ENCODE data around the gene SS18L1. TPM values are rescaled to one million over a fixed set of nuclear protein-coding genes. Genes with fewer than 3 reads are reported as not detected.

The SS18L1 gene
- total and polyA plus RNA-seq, 3 donors from 2014 or later = 16.2 to 69.5 (median 54.6) TPM

- WGBS, 2 donors = 93 to 94% methylated on average over 16 to 17 of the region's 17 CpGs
Observed at GRCh38 chr20:62198496-62198895, 54.9 kb downstream of the SS18L1 start.

DNA sequence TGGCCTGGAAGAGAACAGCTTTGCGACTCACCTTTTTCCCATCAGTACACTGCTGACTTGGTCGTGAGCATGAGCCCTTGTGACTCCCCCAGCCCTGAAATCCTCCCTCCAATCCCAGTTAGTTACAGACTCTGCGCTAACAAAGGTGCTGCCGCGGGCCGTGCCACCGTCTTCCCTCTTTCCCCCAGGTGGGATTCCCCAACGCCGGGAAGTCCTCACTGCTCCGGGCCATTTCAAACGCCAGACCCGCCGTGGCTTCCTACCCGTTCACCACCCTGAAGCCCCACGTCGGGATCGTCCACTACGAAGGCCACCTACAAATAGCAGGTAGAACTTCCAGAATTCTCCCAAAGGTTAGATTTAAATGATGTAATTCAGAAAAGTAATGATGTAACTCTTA lies 55.4 kb downstream of the SS18L1 start:
- Histone ChIP-seq H3K9me3 (no peaks in the 10 kb centered on the region), H3K27ac (no peak overlapping the region), H3K4me1 (no peaks in the 10 kb centered on the region), H3K36me3 (ENCODE audit: low read depth, missing control alignments) (no peaks in the 10 kb centered on the region), H3K27me3 (no peaks in the 10 kb centered on the region), H3K4me3 (no peak overlapping the region)
- WGBS, 2 donors = 96 to 97% methylated on average over 18 of the region's 18 CpGs
- DNase-seq = no peak
- intact Hi-C loops (cut with DNase I; ENCODE audit: low total_unique reads) = no loop called here
- TF ChIP-seq CTCF (IDR thresholded peaks at IDR 0.05) (no peak), POLR2A (IDR thresholded peaks at IDR 0.05) (no peak)

More at GRCh38 chr20:62198496-62198895, 54.9 kb downstream of the SS18L1 start:
- Histone ChIP-seq H3K27me3 (no peaks in the 10 kb centered on the region), H3K4me1 (no peaks in the 10 kb centered on the region), H3K9me3 (no peaks in the 10 kb centered on the region), H3K27ac (no peak overlapping the region), H3K36me3 (ENCODE audit: low read depth, missing control alignments) (no peaks in the 10 kb centered on the region), H3K4me3 (no peak overlapping the region)
- DNase-seq = no peak
- intact Hi-C loops (cut with DNase I; ENCODE audit: low total_unique reads) = no loop called here
- TF ChIP-seq CTCF (IDR thresholded peaks at IDR 0.05) (no peak), POLR2A (IDR thresholded peaks at IDR 0.05) (no peak)

DNA sequence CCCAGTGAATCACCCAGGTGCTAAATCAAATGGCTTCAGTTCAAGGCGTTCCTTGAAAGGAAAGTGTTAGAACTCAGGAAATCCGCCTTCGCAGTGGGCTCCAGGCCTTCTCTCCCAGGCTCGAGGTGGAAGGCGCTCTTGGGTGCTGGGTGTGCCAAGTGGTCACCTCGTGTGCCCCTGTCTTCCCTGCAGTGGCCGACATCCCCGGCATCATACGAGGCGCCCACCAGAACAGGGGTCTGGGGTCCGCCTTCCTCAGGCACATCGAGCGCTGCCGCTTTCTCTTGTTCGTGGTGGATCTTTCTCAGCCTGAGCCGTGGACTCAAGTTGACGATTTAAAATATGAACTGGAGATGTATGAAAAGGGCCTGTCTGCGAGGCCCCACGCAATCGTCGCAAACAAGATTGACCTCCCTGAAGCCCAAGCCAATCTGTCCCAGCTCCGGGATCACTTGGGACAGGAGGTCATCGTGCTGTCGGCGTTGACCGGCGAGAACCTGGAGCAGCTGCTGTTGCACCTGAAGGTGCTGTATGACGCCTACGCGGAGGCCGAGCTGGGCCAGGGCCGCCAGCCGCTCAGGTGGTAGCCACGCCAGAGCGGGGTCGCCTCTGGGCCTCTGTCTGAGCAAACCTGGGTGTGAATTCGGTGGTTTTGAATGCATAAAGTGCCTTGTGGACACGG lies 57.1 kb downstream of the SS18L1 start:
- DNase-seq = no peak
- H3K36me3 ChIP-seq (ENCODE audit: low read depth, missing control alignments) = no peaks in the 10 kb centered on the region
- no peak overlapping the region for H3K4me3 ChIP-seq
- no peak overlapping the region for H3K27ac ChIP-seq
- H3K27me3 ChIP-seq = no peaks in the 10 kb centered on the region
- no peak for TF ChIP-seq POLR2A (IDR thresholded peaks at IDR 0.05)
- TF ChIP-seq CTCF (IDR thresholded peaks at IDR 0.05) = no peak
- no peaks in the 10 kb centered on the region for H3K4me1 ChIP-seq
- no peaks in the 10 kb centered on the region for H3K9me3 ChIP-seq
- intact Hi-C loops (cut with DNase I; ENCODE audit: low total_unique reads) = no loop called here
- 91 to 93% methylated on average over 31 to 38 of the region's 38 CpGs for WGBS, 2 donors

DNA sequence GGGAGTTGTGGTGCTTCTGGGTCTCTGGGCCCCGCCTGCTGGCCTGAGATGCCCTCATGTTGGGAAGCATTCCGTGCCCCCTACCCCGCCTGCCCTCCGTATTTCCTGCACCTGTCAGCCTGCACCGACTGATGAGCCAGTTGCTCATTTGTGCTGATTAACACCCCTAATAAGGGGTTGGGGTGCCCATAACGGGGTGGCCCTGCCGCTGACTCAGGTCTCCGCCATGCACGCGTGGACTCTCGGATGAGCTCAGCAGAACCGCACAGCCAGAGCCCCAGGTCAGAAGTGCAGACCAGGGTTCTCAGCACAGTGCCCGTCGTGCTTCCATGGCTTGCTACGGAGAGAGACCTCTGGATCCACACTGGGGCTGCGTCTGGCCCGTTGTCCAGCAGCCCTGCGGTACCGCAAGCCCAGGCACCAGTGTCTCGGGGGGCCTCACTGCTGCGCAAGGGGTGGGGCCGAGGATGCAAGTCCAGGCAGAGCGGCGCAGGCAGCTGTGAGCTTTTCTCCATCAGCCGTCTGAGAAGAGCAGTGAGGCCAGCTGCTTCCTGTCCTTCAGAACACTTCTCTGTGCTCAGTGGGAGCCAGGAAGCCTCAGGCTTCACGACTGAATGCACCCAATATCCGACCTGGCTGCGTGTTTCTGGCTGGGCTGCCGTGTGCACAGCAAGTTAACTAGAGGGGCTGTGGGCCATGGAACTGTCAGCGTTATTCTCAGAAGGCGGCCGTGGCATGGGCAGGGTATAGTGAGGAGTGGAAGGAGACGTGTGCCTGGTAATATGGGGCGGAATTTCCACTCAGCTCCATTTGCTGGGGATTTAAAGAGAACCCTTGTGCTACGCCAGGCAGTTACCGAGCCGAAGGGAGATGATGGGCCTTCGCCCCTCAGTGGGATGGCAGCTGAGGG lies 57.9 kb downstream of the SS18L1 start:
- no peaks in the 10 kb centered on the region for H3K4me1 ChIP-seq
- H3K36me3 ChIP-seq (ENCODE audit: low read depth, missing control alignments) = no peaks in the 10 kb centered on the region
- no peak overlapping the region for H3K27ac ChIP-seq
- TF ChIP-seq POLR2A (IDR thresholded peaks at IDR 0.05) (no peak), CTCF (IDR thresholded peaks at IDR 0.05) (no peak)
- H3K4me3 ChIP-seq = no peak overlapping the region
- no peaks in the 10 kb centered on the region for H3K27me3 ChIP-seq
- no peaks in the 10 kb centered on the region for H3K9me3 ChIP-seq
- 87 to 92% methylated on average over 16 to 32 of the region's 38 CpGs for WGBS, 2 donors
- DNase-seq = no peak
- intact Hi-C loops (cut with DNase I; ENCODE audit: low total_unique reads) = no loop called here

Measured in testis (tissue), 3 donors.